GM12878 (cell line): ENCODE data around the gene HTRA2. TPM values are rescaled to one million over a fixed set of nuclear protein-coding genes. Genes with fewer than 3 reads are reported as not detected.

ENCODE experiments used
- ATAC-seq: fragments of 200-7000 bp; cut with Tn5 transposase; 3 replicates; pipeline ENCODE4 v1.9.1; 2020; ENCODE audit warnings: mild to moderate bottlenecking, moderate library complexity
- BruUV-seq: library from RNA; stranded (reverse); fragments of 400-500 nt; replicated peaks from 2 replicates; lab custom pipeline; 2021; lab: Mats Ljungman, UMichigan
- CTCF ChIA-PET: fragments of 300-600 bp; sonication (Branson Sonifier 250); formaldehyde crosslinking; extraction: SDS; loops from one replicate; lab custom pipeline; 2021; ENCODE audit warnings: inconsistent platforms; lab: Yijun Ruan, JAX
- POLR2A ChIA-PET: fragments of 350-600 bp; formaldehyde crosslinking; extraction: SDS; loops from one replicate; lab custom pipeline; 2021; ENCODE audit warnings: inconsistent platforms; lab: Charles Lee
- RAD21 ChIA-PET: fragments of 300-600 bp; sonication (Branson Sonifier 250); formaldehyde crosslinking; loops from one replicate; lab custom pipeline; 2023; ENCODE audit warnings: antibody characterized with exemption; ENCODE audit not compliant: unreplicated experiment; lab: Charles Lee
- SMC1A ChIA-PET: fragments of 300-600 bp; sonication (Branson Sonifier 250); formaldehyde crosslinking; loops from one replicate; lab custom pipeline; 2023; ENCODE audit not compliant: unreplicated experiment, uncharacterized antibody; lab: Charles Lee
- DNase-seq: peaks from one replicate; pipeline ENCODE4 v3.0.0-alpha.2; 2011; ENCODE audit warnings: low read depth, low spot score
- FAIRE-seq: peaks from 3 replicates; lab custom pipeline; 2011; peaks lifted over from hg19 to GRCh38; lab: Jason Lieb, UNC
- H2AFZ ChIP-seq: 2 replicates; pipeline ENCODE4 v1.6.0; 2011; ENCODE audit warnings: low read depth, low read length, control low read depth; ENCODE audit not compliant: control insufficient read depth
- H3K27ac ChIP-seq: 2 replicates; pipeline ENCODE4 v1.5.1; 2011; ENCODE audit warnings: control low read depth; ENCODE audit not compliant: control insufficient read depth, insufficient read depth
- H3K27me3 ChIP-seq, 2 experiments: replicated peaks in 1 of 2; 2 replicates each; pipeline versions ENCODE4 v1.6.0 to v1.6.1; 2011; ENCODE audit warnings: low read length in 1 of 2; ENCODE audit not compliant: control insufficient read depth in 2 of 2, insufficient read depth in 2 of 2
- H3K36me3 ChIP-seq, 2 experiments: 2 replicates each; pipeline ENCODE4 v1.5.1; 2011; ENCODE audit warnings: low read length in 1 of 2; ENCODE audit not compliant: control insufficient read depth in 2 of 2, insufficient read depth in 2 of 2
- H3K4me1 ChIP-seq: 2 replicates; pipeline ENCODE4 v1.6.1; 2011; ENCODE audit warnings: mild to moderate bottlenecking, low read length, moderate library complexity, mixed read lengths; ENCODE audit not compliant: control insufficient read depth, insufficient read depth
- H3K4me2 ChIP-seq: 2 replicates; pipeline ENCODE4 v1.6.0; 2011; ENCODE audit warnings: control low read depth; ENCODE audit not compliant: control insufficient read depth, insufficient read depth
- H3K4me3 ChIP-seq: fragments of 200-600 bp; sonication (generic); 2 replicates; pipeline ENCODE4 v1.5.1; 2016
- H3K79me2 ChIP-seq: 2 replicates; pipeline ENCODE4 v1.6.0; 2011; ENCODE audit warnings: low read length; ENCODE audit not compliant: control insufficient read depth, insufficient read depth
- H3K9ac ChIP-seq: 2 replicates; pipeline ENCODE4 v1.8.0; 2011; ENCODE audit warnings: low read length, control low read depth, mixed read lengths; ENCODE audit not compliant: control insufficient read depth, insufficient read depth
- H3K9me3 ChIP-seq: replicated peaks from 3 replicates; pipeline ENCODE4 v1.5.1; 2011; ENCODE audit warnings: mild to moderate bottlenecking, low read length; ENCODE audit not compliant: control insufficient read depth, insufficient read depth
- H4K20me1 ChIP-seq: 2 replicates; pipeline ENCODE4 v1.6.0; 2011; ENCODE audit not compliant: control insufficient read depth, insufficient read depth
- CHD1 ChIP-seq: IDR thresholded peaks from 2 replicates; pipeline ENCODE4 v1.6.1; 2012; ENCODE audit warnings: low read depth, low read length, improper control_type of control experiment
- CUX1 ChIP-seq: IDR thresholded peaks from 2 replicates; pipeline ENCODE4 v1.6.1; 2012; ENCODE audit warnings: improper control_type of control experiment, low read depth, low read length; ENCODE audit not compliant: insufficient replicate concordance
- DPF2 ChIP-seq: fragments of 450-650 bp; IDR thresholded peaks from 2 replicates; pipeline ENCODE4 v1.6.1; 2017; ENCODE audit warnings: mild to moderate bottlenecking
- HCFC1 ChIP-seq: fragments of 150-350 bp; IDR thresholded peaks from 2 replicates; pipeline ENCODE4 v1.6.1; 2014; ENCODE audit warnings: low read length
- IRF5 ChIP-seq: fragments of 450-650 bp; IDR thresholded peaks from 2 replicates; pipeline ENCODE4 v1.6.1; 2017; ENCODE audit warnings: borderline replicate concordance
- KDM1A ChIP-seq: fragments of 200-600 bp; sonication (generic); IDR thresholded peaks from 2 replicates; pipeline ENCODE4 v1.6.1; 2016; ENCODE audit warnings: borderline replicate concordance
- MXI1 ChIP-seq: fragments of 150-350 bp; IDR thresholded peaks from 2 replicates; pipeline ENCODE4 v1.6.1; 2011; ENCODE audit warnings: low read depth, mild to moderate bottlenecking, inconsistent platforms, low read length, improper control_type of control experiment
- NR2C1 ChIP-seq: fragments of 450-650 bp; IDR thresholded peaks from 2 replicates; pipeline ENCODE4 v1.6.1; 2017; ENCODE audit warnings: antibody characterized with exemption, mild to moderate bottlenecking, moderate library complexity
- RAD21 ChIP-seq: IDR thresholded peaks from 2 replicates; pipeline ENCODE4 v1.6.1; 2011; ENCODE audit warnings: mild to moderate bottlenecking, low read depth, low read length, moderate library complexity; ENCODE audit not compliant: insufficient read depth
- RELA ChIP-seq: fragments of 450-650 bp; IDR thresholded peaks from 2 replicates; pipeline ENCODE4 v1.8.0; 2014; ENCODE audit warnings: borderline replicate concordance; ENCODE audit not compliant: partially characterized antibody
- SIX5 ChIP-seq: IDR thresholded peaks from 2 replicates; pipeline ENCODE4 v1.6.1; 2011; ENCODE audit warnings: mild to moderate bottlenecking, low read depth, low read length, moderate library complexity; ENCODE audit not compliant: severe bottlenecking
- SMC3 ChIP-seq: IDR thresholded peaks from 2 replicates; pipeline ENCODE4 v1.6.1; 2011; ENCODE audit warnings: low read length, improper control_type of control experiment, borderline replicate concordance
- SREBF1 ChIP-seq: IDR thresholded peaks from 2 replicates; pipeline ENCODE4 v1.6.1; 2012; ENCODE audit warnings: mild to moderate bottlenecking, low read length
- TBL1XR1 ChIP-seq: IDR thresholded peaks from 2 replicates; pipeline ENCODE4 v1.6.1; 2012; ENCODE audit warnings: low read depth, low read length, improper control_type of control experiment
- WRNIP1 ChIP-seq: IDR thresholded peaks from 2 replicates; pipeline ENCODE4 v1.6.1; 2011; ENCODE audit warnings: low read depth, low read length, improper control_type of control experiment, borderline replicate concordance
- ZZZ3 ChIP-seq: IDR thresholded peaks from 2 replicates; pipeline ENCODE4 v1.6.1; 2011; ENCODE audit warnings: low read depth; ENCODE audit not compliant: control insufficient read depth, insufficient read length
- WGBS: methylation state at CpG from one replicate; pipeline ENCODE4 v1.1.6; 2016; ENCODE audit warnings: low lambda C conversion rate; ENCODE audit not compliant: insufficient replicate concordance, insufficient coverage; ENCODE audit errors: missing lambda C conversion rate; 5-methylcytosine and 5-hydroxymethylcytosine counted together
- in situ Hi-C: fragments of 300-500 bp; cut with MboI; formaldehyde crosslinking; loops from 9 replicates; pipeline ENCODE4 v1.14.3; 2018; ENCODE audit warnings: mixed read lengths
- intact Hi-C: fragments of 100-400 bp; cut with micrococcal nuclease; formaldehyde crosslinking; loops from one replicate; pipeline ENCODE4 v1.14.2; 2022; ENCODE audit not compliant: unreplicated experiment
- polyA plus RNA-seq, 11 experiments: library from polyadenylated mRNA; depleted of rRNA in 4 of 11; unstranded in 6 of 11; stranded (reverse) in 5 of 11; fragments of >200 nt; fragmentation: Nextera tagmentation in 4 of 11; fragmentation: Illumina TruSeq in 1 of 11; extraction: Ambion mirVana in 4 of 11; extraction: Trizol in 1 of 11; gene quantifications; 1 replicate in 1 of 11; 2 replicates in 10 of 11; pipeline versions ENCODE4 v1.2.1 to v1.2.3, GENCODE V29; 2011 to 2016; ENCODE audit warnings: inconsistent platforms in 2 of 11, missing spikeins in 2 of 11, low read depth in 1 of 11
- total RNA-seq, 4 experiments: library from RNA; depleted of rRNA in 3 of 4; stranded (reverse); fragments of >200 nt in 3 of 4; fragmentation: Illumina TruSeq in 1 of 4; extraction: Trizol in 1 of 4; gene quantifications; 2 replicates each; pipeline versions ENCODE4 v1.2.1 to v1.2.3, GENCODE V29; 2013 to 2021
- TF ChIP-seq, protein P1 (sequence below): fragments of 450-650 bp; IDR thresholded peaks from 2 replicates; pipeline ENCODE4 v1.6.1; 2017; ENCODE audit warnings: low read depth, mild to moderate bottlenecking, moderate library complexity

The HTRA2 gene
- total and polyA plus RNA-seq, 10 of the 15 experiments (the other 5 are each of a cell fraction or from before 2014, with no cell fraction given), result 42.3 to 73.9 (median 54.6) TPM

DNA sequence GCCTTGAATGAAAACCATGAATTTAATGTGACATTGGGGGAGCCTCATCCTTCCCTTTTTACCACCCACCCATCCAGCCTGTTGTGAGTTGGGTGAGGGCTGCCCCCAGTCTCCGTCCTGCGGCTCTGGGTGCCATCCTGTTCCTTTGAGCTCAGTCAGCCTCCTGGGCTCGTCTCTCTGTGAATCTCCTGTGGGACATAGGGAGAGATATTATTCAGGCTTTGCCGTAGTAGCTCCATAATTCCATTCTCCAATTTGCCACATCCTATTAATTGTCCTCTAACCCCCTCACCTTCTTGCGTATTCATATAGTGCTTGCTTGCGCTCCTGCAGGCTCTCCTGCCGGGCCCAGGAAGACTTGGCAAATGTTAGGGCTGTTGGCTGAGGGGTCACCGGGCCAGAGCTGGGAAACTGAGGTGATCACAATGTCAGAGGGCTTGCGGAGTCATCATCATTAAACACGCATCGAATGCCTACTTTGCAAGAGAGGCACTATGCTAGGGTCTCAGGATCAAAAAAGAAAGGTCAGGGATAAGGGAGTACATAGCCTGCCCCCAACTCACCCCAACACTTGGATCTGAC lies 3.0 kb upstream of the HTRA2 start:
- ChIA-PET POLR2A (interaction anchor here (0.7 to 2.6 kb wide), 6 partner anchors 18 to 60 kb away, joined by 3 to 10 read pairs (median 4); partner anchors contain the start of gene PCGF1), CTCF (interaction anchor here (1.1 to 10.4 kb wide), 6 partner anchors 19 to 60 kb away, joined by 4 to 226 read pairs (median 51); partner anchors contain the start of genes CCDC142, PCGF1 and TTC31), SMC1A (interaction anchor here (1.4 to 9.9 kb wide), 4 partner anchors 18 to 60 kb away, joined by 3 to 208 read pairs (median 30); partner anchors contain the start of gene PCGF1), RAD21 (interaction anchor here (1.1 to 7.5 kb wide), 3 partner anchors 44 to 91 kb away, joined by 3 to 158 read pairs (median 7); partner anchors contain the start of genes CCDC142 and TTC31)
- BruUV-seq, result no TSS peak
- DNase-seq (no peak), ATAC-seq (no peak), FAIRE-seq (no peak)
- in situ Hi-C loops (no loop called here), intact Hi-C loops (no loop called here)
- Histone ChIP-seq H3K36me3 (peaks cover 12 to 23% of the 10 kb centered on the region in 2 experiments), H3K27ac (no peak overlapping the region), H3K4me3 (no peak overlapping the region), H3K27me3 (no peaks in the 10 kb centered on the region), H3K4me1 (peaks cover 30% of the 10 kb centered on the region), H3K9me3 (no peaks in the 10 kb centered on the region), H2AFZ (no peak overlapping the region), H3K9ac (no peak overlapping the region), H3K4me2 (peak overlapping the region; percentile 46), H3K79me2 (peaks cover 46% of the 10 kb centered on the region), H4K20me1 (no peaks in the 10 kb centered on the region)
- no peak for TF ChIP-seq HCFC1
- TF ChIP-seq RELA, result no peak
- TF ChIP-seq SIX5, result no peak
- TF ChIP-seq SMC3, result no peak
- TF ChIP-seq SREBF1, result no peak
- TF ChIP-seq CHD1, result no peak
- TF ChIP-seq MXI1, result no peak
- TF ChIP-seq WRNIP1, result no peak
- no peak for TF ChIP-seq CUX1
- TF ChIP-seq DPF2, result no peak
- TF ChIP-seq, protein P1, sequence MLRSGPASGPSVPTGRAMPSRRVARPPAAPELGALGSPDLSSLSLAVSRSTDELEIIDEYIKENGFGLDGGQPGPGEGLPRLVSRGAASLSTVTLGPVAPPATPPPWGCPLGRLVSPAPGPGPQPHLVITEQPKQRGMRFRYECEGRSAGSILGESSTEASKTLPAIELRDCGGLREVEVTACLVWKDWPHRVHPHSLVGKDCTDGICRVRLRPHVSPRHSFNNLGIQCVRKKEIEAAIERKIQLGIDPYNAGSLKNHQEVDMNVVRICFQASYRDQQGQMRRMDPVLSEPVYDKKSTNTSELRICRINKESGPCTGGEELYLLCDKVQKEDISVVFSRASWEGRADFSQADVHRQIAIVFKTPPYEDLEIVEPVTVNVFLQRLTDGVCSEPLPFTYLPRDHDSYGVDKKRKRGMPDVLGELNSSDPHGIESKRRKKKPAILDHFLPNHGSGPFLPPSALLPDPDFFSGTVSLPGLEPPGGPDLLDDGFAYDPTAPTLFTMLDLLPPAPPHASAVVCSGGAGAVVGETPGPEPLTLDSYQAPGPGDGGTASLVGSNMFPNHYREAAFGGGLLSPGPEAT, result no peak
- TF ChIP-seq RAD21, result no peak
- TF ChIP-seq ZZZ3, result no peak
- no peak for TF ChIP-seq NR2C1
- no peak for TF ChIP-seq IRF5
- TF ChIP-seq KDM1A, result no peak
- no peak for TF ChIP-seq TBL1XR1
- 73% methylated on average over 11 of the region's 11 CpGs for WGBS
